Right renal cortex interstitium (tissue), 3 donors: Measurements from ENCODE around the gene PHC2. TPM values are rescaled to one million over a fixed set of nuclear protein-coding genes. Genes with fewer than 3 reads are reported as not detected.

Experiments
- DNase-seq, 3 donors: peaks; one replicate each; pipeline ENCODE4 v3.0.0-alpha.2; 2013; ENCODE audit warnings: low read depth in 3 of 3, low spot score in 2 of 3
- polyA plus RNA-seq, 3 donors: library from polyadenylated mRNA; unstranded; fragments of 120-200 nt; gene quantifications; one replicate each; pipeline ENCODE4 v1.2.1, GENCODE V29; 2013; ENCODE audit not compliant: insufficient read length in 3 of 3

Gene PHC2
- polyA plus RNA-seq, result 100 to 1,000 TPM; 102 to 107 (median 105) TPM

- peak; percentile 84 to 91 (median 87) for DNase-seq
Measured at GRCh38 chr1:33430692-33431593, at the start of gene PHC2. Gene PHC2, minus strand, starts transcription at chr1:33431095. Its CDS starts 55,556 bp downstream, at chr1:33375539.

GRCh38 chr1:33477451-33477850 is 46.6 kb upstream of the PHC2 start:
- no peak for DNase-seq

DNA sequence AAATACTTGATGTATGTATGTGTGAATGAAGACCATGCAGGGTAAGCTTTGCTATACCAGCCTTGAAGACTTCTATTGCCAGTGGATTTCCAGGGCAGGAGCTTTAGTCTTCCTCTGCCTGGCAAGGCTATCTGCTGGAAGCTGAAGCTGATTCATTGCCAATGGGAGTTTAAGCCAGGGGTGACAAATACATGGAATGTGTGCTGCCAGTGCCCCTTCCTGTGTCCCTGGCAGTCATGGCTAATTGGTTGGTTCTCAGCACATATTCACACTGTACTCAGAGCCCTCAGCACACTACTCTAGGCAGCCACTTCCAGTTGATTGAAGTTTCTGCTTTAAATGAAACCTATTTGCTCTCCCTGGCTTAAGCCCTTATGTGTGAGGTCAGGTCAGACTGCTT is 43.0 kb upstream of the PHC2 start:
- DNase-seq, result no peak

GRCh38 chr1:33472269-33472980 is 41.5 kb upstream of the PHC2 start, which contains the start of gene ZSCAN20:
Gene ZSCAN20, plus strand, starts transcription at chr1:33472645. Its CDS starts 6,644 bp downstream, at chr1:33479289.
- DNase-seq, result peak; percentile 89 to 95 (median 94)

DNA sequence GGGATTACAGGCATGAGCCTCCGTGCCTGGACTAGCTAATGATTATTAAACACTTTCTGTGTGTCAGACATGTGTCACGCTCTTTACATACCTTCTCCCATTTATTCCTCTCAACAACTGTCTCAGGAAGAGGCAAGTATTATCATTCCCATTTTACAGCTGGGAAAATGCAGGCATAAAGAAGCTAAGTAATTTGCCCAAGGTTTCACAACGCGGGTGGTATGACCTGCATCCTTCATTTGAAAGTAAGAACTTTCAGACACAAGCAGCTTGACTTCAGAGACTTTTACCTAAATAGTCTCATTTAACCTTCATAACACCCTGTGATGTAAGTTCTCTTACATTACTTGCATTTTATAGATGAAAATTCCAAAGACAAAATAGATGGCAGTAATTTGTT is 40.5 kb upstream of the PHC2 start:
- no peak for DNase-seq

DNA sequence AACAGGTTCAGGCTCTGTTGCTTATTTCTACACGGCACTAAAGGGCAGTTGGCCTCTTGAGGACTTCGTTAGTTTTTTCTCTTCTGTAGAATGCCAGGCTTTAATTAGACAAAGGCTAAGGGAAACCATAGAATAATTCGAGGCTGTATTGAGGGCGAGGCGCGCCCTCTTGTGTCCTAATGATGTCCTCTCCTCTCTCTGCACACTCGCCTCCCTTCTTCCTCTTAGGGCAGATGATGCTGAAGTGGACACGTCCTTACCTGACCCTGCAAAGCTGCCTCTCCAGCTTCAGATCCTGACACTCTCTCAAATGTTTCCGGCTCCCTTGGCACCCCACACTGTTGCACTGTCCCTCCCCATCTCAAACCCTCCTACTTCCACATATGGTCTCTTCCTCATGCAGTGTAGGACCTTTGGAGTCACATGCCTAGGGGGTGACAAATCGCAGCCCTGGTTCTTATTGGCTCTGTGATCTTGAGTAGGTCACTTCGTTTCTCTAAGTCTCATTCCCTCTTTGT is 39.7 kb upstream of the PHC2 start:
- peak; percentile 72 for DNase-seq

DNA sequence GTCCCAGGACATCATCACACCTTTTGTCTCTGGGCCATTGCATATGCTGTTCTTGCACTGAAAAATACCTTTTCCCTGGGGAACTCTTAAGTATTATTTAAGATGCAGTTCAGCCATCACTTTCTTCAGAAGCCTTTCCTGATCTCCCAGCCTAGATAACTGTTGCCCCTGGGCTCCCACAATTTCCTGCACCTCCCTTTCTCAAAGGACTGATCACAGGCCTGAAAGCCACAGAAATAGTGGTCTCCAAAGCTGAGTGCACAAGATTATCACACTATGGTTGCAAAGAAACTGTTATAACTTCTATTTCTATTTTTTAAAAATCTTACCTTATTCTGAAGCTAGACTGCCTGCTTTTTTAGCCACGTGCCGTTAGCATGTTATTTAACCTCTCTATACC is 38.8 kb upstream of the PHC2 start:
- no peak for DNase-seq

GRCh38 chr1:33468967-33469366 is 38.1 kb upstream of the PHC2 start:
- no peak for DNase-seq

DNA sequence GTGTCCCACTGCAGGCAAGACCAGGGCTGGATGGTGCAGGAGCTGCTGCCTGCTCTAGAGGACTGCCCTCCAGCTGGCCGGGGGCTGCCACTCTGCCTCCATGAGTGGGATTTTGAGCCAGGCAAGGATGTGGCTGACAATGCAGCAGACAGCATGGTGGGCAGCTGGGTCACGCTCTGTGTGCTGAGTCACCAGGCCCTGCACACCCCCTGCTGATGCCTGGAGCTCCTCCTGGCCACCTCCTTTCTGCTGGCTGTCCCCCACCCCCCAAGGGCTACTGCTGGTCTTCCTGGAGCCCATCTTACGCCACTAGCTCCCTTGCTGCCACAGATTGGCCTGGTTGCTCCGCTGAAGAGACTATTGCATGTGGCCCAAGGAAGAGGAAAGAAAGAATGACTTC is 37.6 kb upstream of the PHC2 start:
- no peak for DNase-seq

GRCh38 chr1:33468011-33468410 is 37.1 kb upstream of the PHC2 start:
- DNase-seq, result no peak

DNA sequence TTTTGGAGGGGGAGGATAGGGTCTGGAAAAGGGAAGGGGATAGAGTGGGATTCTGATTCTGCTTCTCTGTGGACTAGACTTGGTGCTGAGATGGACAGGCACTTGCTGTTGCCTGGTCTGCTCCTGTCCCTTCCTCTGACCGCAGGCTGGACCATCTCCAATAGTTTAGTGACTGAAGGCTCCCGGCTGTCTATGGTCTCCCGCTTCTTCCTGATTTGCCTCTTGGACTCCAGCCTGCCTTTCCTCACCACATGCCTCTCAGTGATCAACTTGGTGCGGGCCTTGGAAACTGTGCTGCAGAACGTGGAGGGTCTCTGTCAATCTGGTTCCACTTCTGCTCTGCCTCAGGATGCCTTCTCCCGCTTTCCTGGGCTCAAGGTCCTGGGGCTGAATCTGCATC is 35.3 kb upstream of the PHC2 start:
- no peak for DNase-seq

DNA sequence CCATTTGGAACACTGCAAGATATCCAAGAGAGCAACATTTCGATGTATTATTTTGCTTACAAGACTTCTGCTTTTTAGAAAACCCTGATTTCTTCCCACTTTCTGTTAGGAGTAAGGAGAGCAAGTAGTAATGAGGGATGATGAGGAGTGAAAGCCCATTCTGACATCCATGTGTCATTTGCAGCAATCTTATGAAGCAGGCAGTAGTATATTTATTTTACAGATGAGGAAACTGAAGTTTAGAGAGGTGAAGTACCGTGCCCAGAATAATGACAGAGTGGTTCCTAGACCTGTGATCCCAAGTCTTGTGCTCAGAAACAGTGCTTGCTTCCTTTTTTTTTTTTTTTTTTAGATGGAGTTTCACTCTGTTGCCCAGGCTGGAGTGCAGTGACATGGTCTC is 34.4 kb upstream of the PHC2 start:
- no peak for DNase-seq

GRCh38 chr1:33464552-33464951 is 33.7 kb upstream of the PHC2 start:
- no peak for DNase-seq

DNA sequence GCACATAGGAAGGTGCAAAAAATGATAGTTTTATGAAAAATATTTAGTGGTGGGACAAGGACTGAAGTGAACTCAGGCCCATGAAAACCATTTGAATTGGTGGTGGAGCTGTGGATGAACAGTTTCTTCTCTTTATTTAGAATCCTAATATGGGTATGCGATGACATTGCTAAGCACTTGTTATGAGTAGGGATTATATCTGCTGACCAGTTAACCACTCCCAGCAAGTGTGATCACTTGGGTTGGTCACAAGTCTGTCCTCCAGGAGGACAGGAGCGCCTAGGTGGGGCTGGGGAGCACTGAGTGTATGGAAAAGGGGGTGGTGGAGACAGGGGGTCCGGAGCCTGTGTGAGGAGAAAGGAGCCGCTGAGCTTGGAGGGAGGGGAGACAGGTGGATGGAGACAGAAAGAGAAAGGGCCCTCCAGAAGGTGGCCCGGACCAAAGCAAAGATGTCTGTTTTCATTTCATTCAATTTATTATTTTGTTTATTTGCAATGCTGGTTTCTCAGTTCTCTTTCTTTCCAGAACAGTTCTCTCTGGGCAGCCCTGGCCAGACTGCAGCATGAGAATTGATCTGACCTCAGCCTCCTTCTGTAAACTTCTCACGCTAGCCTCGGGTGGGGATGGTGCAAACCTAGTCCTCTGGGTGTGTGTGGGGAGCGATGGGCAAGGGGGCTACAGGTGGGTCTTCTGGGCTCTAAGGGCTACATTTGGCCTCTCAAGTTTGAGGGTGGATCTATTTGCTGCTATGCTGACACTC is 31.7 kb upstream of the PHC2 start:
- no peak for DNase-seq

DNA sequence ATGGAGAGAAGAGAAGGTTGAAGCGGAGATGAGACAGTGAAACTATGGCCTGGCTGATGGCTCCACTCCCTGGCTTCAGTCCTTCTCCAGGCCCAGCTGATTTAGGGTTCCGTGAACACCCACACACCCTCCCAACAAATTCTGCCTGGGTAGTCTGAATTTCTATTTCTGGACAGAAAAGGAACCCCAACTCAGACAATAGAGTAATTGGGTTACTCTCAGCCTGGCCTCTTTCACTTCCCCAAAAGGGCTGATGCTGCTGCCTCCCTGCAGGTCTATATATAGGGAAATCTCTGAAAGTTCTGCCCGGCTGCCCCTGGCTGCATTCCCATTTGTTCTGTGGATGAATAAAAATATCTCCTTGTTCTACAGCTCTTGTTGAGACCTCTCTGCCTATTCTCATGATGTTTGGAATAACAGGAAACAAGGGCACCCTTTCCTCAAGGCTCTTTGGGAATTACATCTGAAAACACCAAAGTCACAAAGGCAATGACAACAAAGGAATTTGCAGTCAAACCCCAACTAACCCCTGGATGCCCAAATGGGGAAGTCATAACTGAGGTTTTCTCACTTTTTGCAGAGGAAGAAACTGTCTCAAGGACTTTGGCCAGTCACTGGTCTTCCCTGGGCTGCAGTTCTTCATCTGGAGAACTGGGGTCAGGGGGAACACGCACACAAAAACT is 30.2 kb upstream of the PHC2 start:
- no peak for DNase-seq

DNA sequence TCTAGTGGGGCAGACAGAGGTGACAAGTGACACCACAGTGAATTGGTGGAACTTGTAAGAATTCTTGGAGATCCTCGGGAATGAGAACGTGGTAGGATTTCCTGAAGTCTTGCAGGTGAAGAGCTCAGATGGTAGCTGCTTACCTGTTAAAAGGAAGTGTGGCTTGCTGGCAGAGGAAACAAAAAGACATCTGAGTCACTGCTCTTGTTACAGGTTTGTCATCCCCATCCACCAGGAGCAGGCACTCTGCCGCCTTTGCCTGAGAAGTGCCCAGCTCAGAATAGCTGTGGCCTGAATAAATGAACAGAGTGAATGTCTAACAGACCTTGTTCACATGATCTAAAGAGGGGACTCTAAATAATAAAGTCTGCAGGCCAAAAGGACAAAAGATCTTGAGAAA is 29.2 kb upstream of the PHC2 start:
- no peak for DNase-seq

DNA sequence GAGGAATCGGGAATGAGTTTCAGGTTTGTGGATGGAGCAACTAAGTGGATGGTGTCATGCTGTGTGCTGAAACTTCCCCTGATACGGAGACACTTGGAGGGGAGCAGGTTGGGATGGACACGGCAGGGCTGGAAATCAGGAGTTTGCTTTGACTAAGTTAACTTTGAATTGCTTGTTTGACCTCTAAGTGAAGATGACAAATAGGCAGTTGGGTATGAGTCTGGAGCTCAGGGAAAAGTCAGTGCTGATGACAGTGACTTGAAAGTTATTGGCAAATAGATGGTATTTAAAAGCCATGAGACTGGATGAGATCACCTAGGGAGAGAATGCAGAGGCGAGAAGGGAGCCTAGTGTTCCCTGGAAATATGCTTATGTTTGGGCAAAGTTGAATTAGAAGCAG is 28.8 kb upstream of the PHC2 start:
- no peak for DNase-seq

GRCh38 chr1:33456502-33456886 is 25.6 kb upstream of the PHC2 start:
- no peak for DNase-seq

GRCh38 chr1:33455539-33456501 is 24.9 kb upstream of the PHC2 start:
- DNase-seq, result peak in 1 of 3 donors; percentile 65
